A549 treated with CpdA at 1 μM for 4 hours (cell line): ENCODE measurements around the gene CMTM1. TPM values are rescaled to one million over a fixed set of nuclear protein-coding genes. Genes with fewer than 3 reads are reported as not detected.

Experiments
- total RNA-seq: library from RNA; stranded (reverse); fragments of 200-300 nt; extraction: Qiagen RNA extraction; gene quantifications from 5 replicates; pipeline ENCODE4 v1.2.3, GENCODE V29; 2022; ENCODE audit warnings: low read depth

The CMTM1 gene
- total RNA-seq: 0.89 to 2.0 TPM (median 1.5 TPM) in 4 of 5 replicates, not detected in the other

DNA sequence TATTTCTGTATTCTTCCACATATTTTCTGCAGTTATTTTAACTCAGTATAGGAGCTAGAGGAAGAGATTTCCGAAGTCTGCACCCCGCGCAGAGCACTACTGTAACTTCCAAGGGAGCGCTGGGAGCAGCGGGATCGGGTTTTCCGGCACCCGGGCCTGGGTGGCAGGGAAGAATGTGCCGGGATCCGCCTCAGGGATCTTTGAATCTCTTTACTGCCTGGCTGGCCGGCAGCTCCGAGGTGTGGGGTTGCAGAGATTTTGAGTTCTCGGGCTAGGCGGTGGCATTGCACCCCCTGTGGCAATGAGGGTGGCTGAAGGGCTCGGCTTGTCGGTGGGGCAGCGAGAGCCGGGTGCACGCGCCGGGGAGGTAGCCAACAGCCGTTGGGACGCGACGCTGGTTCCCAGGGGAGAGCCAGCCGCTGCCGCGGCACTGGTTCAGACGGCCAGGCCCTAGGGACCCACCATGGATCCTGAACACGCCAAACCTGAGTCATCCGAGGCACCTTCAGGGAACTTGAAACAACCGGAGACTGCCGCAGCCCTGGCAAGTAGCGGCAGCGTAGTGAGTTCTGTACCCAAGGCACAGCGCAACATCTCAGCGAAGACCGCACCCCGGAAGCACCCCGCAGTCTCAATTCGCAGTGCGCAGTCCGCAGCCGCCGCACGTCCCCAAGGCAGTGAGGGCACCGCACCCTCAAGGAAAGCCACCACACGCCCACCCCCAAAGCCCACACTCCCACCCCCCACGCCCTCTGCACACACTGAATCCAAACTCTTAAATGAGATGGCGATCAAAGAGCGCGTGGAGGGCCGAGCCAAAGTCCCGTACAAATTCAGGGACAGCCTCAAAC, at the start of gene CMTM1:
Gene CMTM1, plus strand, starts transcription at position 389 of the 851 bp plus-strand sequence. Its CDS starts 75 bp downstream, at position 464.

GRCh38 chr16:66549284-66550131, 16.7 kb upstream of the CMTM1 start, which contains the start of gene TK2:
TK2 (minus strand) TSS chr16:66550122; CDS start chr16:66550061, 61 bp downstream.

DNA sequence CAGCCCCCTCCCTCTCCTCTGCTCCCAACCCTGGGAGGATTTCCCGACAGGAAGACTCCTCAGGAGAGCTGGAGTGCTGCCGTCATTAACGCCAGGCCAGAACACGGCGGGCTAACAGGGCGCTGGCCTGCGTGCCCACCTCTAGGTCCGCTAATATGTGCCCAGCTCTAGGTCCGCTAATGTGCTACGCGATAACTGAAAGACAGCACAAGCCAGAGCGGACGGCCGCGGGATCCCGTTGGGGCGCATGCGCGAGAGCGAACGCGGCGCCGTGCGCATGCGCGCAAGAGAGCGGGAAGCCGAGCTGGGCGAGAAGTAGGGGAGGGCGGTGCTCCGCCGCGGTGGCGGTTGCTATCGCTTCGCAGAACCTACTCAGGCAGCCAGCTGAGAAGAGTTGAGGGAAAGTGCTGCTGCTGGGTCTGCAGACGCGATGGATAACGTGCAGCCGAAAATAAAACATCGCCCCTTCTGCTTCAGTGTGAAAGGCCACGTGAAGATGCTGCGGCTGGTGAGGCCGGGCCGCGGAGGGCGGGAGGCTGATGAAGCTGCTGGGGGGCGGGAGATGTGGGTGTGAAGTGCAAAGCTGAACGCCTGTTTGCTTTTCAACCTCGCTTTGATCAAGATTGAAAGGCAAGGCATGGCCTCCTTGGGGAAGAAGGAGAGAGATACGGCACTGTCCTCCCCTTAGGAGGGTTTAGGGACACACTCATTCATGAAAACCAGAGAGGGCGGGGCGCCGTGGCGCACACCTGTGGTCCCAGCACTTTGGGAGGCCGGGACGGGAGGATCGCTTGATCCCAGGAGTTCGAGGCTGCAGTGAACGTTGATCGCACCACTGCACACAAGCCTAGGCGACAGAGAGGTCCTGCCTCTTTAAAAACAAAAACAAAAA, 13.7 kb upstream of the CMTM1 start, which contains the start of gene CKLF:
Gene CKLF, plus strand, starts transcription at position 291 of the 892 bp plus-strand sequence. Its CDS starts 140 bp downstream, at position 431.

GRCh38 chr16:66578651-66579531, 12.7 kb downstream of the CMTM1 start, which contains the start of gene CMTM2:
CMTM2 (plus strand) TSS chr16:66579463; CDS start chr16:66579608, 145 bp downstream.

GRCh38 chr16:66604376-66605176, 38.3 kb downstream of the CMTM1 start, which contains the start of gene CMTM3:
CMTM3 (plus strand) TSS chr16:66604704; CDS start chr16:66604806, 102 bp downstream.

Other genes starting within 250 kb of the CMTM1 start
- 0.12 to 0.41 TPM (median 0.17 TPM) in 5 replicates for gene CDH5, start 199.7 kb upstream of the CMTM1 start, total RNA-seq
- gene BEAN1, start 139.1 kb upstream of the CMTM1 start, total RNA-seq: 2.4 to 3.8 TPM (median 2.8 TPM) in 5 replicates
- 14.3 to 18.9 TPM (median 15.8 TPM) in 5 replicates for gene TK2, start 16.3 kb upstream of the CMTM1 start, total RNA-seq
- 60.3 to 70.7 TPM (median 62.7 TPM) in 5 replicates for gene CKLF, start 13.9 kb upstream of the CMTM1 start, total RNA-seq
- gene CMTM2, start 13.0 kb downstream of the CMTM1 start, total RNA-seq: 0.15 TPM in 1 of 5 replicates, not detected in the others
- gene CMTM3, start 38.3 kb downstream of the CMTM1 start, total RNA-seq: 65.8 to 81.0 TPM (median 74.2 TPM) in 5 replicates
- gene CMTM4, start 130.3 kb downstream of the CMTM1 start, total RNA-seq: 20.7 to 34.6 TPM (median 31.2 TPM) in 5 replicates
- gene DYNC1LI2, start 185.2 kb downstream of the CMTM1 start, total RNA-seq: 42.7 to 59.9 TPM (median 51.9 TPM) in 5 replicates
- gene TERB1, start 235.1 kb downstream of the CMTM1 start, total RNA-seq: 0.07 TPM in 1 of 5 replicates, not detected in the others